NT2/D1 (cell line): ENCODE measurements around the gene UACA.

Experiments used
- YY1 ChIP-seq: IDR thresholded peaks from 2 replicates; pipeline ENCODE4 v1.6.1; 2011; ENCODE audit not compliant: insufficient read length, insufficient read depth
- ZNF274 ChIP-seq: IDR thresholded peaks from 2 replicates; pipeline ENCODE4 v1.6.1; 2011; ENCODE audit warnings: mild to moderate bottlenecking, low read depth, low read length

- TF ChIP-seq YY1 (no peak), ZNF274 (no peak)
Measured at GRCh38 chr15:70625011-70625410, 138.3 kb downstream of the UACA start.
